Measurements from ENCODE around the gene SLF1. TPM values are rescaled to one million over a fixed set of nuclear protein-coding genes. Genes with fewer than 3 reads are reported as not detected.

The SLF1 gene
- polyA plus RNA-seq, 1 of the 3 experiments (the other 2 are of a cell fraction), result 5.5 TPM

GRCh38 chr5:94709277-94709676, 90.8 kb downstream of the SLF1 start:
- POLR2A ChIA-PET, result no interaction called here
- WGBS (ENCODE audit: low lambda C conversion rate), result 100% methylated on average over 1 of the region's 1 CpG
- CTCF ChIA-PET, result interaction anchor here (1.2 kb wide), 2 partner anchors 29 to 76 kb away, joined by 3 to 4 read pairs; no protein-coding TSS in a partner anchor

More at GRCh38 chr5:94709277-94709676, 90.8 kb downstream of the SLF1 start:
- H3K4me2 ChIP-seq, result no peak overlapping the region
- no peaks in the 10 kb centered on the region; a peak in 2 of 4 replicates for H3K4me1 ChIP-seq (ENCODE audit: control insufficient read depth in 1 of 2, insufficient read depth in 2 of 2, low read depth in 1 of 2, low read length in 1 of 2)
- peaks cover 11 to 53% of the 10 kb centered on the region in 2 experiments for H3K36me3 ChIP-seq (replicated peaks in 1 of 2; ENCODE audit: control insufficient read depth in 1 of 2, insufficient read depth in 2 of 2, low read length in 1 of 2)
- no peak overlapping the region for H2AFZ ChIP-seq (ENCODE audit: low read depth)
- H3K27ac ChIP-seq (ENCODE audit: low read depth in 2 of 2, low read length in 1 of 2), result no peak overlapping the region
- no peak for DNase-seq
- no peaks in the 10 kb centered on the region for H3K9me2 ChIP-seq
- H3K79me2 ChIP-seq (ENCODE audit: insufficient read depth), result no peaks in the 10 kb centered on the region
- no peaks in the 10 kb centered on the region for H3K9me3 ChIP-seq
- H4K20me1 ChIP-seq (ENCODE audit: insufficient read depth), result no peaks in the 10 kb centered on the region
- H3K4me3 ChIP-seq (ENCODE audit: low read depth in 2 of 2, low read length in 1 of 2), result no peak overlapping the region
- H3K27me3 ChIP-seq (ENCODE audit: insufficient read depth), result no peaks in the 10 kb centered on the region
- no peak overlapping the region for H3K9ac ChIP-seq
- H3F3A ChIP-seq (replicated peaks; ENCODE audit: insufficient read depth), result no peaks in the 10 kb centered on the region
- TF ChIP-seq GATA2 (CRISPR knock-in tag; IDR thresholded peaks at IDR 0.05), result no peak
- no peak for TF ChIP-seq FOXJ3 (CRISPR knock-in tag; IDR thresholded peaks at IDR 0.05)
- TF ChIP-seq ZBTB33 (IDR thresholded peaks at IDR 0.05; ENCODE audit: borderline replicate concordance, low read depth), result no peak
- no peak for TF ChIP-seq EP300 (IDR thresholded peaks at IDR 0.05; ENCODE audit: borderline replicate concordance in 1 of 2, low read depth in 1 of 2, low read length in 1 of 2)
- TF ChIP-seq USF2 (IDR thresholded peaks at IDR 0.05; ENCODE audit: borderline replicate concordance, low read depth, low read length), result no peak
- TF ChIP-seq, protein P1, sequence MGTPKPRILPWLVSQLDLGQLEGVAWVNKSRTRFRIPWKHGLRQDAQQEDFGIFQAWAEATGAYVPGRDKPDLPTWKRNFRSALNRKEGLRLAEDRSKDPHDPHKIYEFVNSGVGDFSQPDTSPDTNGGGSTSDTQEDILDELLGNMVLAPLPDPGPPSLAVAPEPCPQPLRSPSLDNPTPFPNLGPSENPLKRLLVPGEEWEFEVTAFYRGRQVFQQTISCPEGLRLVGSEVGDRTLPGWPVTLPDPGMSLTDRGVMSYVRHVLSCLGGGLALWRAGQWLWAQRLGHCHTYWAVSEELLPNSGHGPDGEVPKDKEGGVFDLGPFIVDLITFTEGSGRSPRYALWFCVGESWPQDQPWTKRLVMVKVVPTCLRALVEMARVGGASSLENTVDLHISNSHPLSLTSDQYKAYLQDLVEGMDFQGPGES (IDR thresholded peaks at IDR 0.05; ENCODE audit: low read depth, low read length), result no peak
- TF ChIP-seq SIN3A (IDR thresholded peaks at IDR 0.05; ENCODE audit: borderline replicate concordance, low read depth, low read length), result no peak
- TF ChIP-seq FOSL2 (IDR thresholded peaks at IDR 0.05; ENCODE audit: borderline replicate concordance, low read depth), result no peak
- no peak for TF ChIP-seq TEAD4 (IDR thresholded peaks at IDR 0.05; ENCODE audit: borderline replicate concordance, insufficient read depth)
- TF ChIP-seq CHD2 (IDR thresholded peaks at IDR 0.05; ENCODE audit: low read length, partially characterized antibody), result no peak
- TF ChIP-seq SMC3 (IDR thresholded peaks at IDR 0.05; ENCODE audit: low read depth, low read length), result no peak
- TF ChIP-seq RFX5 (IDR thresholded peaks at IDR 0.05; ENCODE audit: low read length), result no peak
- no peak for TF ChIP-seq YY1 (IDR thresholded peaks at IDR 0.05; ENCODE audit: low read depth)
- no peak for TF ChIP-seq RCOR1 (IDR thresholded peaks at IDR 0.05; ENCODE audit: low read length)
- TF ChIP-seq MAX (IDR thresholded peaks at IDR 0.05; ENCODE audit: low read depth), result no peak
- no peak for TF ChIP-seq NRF1 (IDR thresholded peaks at IDR 0.05; ENCODE audit: low read depth, low read length)
- TF ChIP-seq GABPA (IDR thresholded peaks at IDR 0.05; ENCODE audit: low read depth), result no peak
- no peak for TF ChIP-seq RXRA (IDR thresholded peaks at IDR 0.05; ENCODE audit: borderline replicate concordance, low read depth)
- no peak for TF ChIP-seq FOXM1 (IDR thresholded peaks at IDR 0.05; ENCODE audit: low read depth)

Data from SK-N-SH (cell line).